Uterus (tissue), 4 donors: ENCODE data around the gene RIN2. TPM values are rescaled to one million over a fixed set of nuclear protein-coding genes. Genes with fewer than 3 reads are reported as not detected.

Experiments used
- DNase-seq, 2 donors: peaks; one replicate each; pipeline ENCODE4 v3.0.0-alpha.2; 2019 to 2020
- H3K27ac ChIP-seq, 2 donors: fragments of 200-600 bp; sonication (generic); 1 replicate in 1 of 2; 2 replicates in 1 of 2; pipeline ENCODE4 v1.5.1; 2016 to 2018
- H3K27me3 ChIP-seq, 2 donors: fragments of 200-600 bp; sonication (generic); one replicate each; pipeline ENCODE4 v1.5.1; 2018 to 2019; ENCODE audit warnings: control low read depth in 1 of 2
- H3K36me3 ChIP-seq, 2 donors: fragments of 200-600 bp; sonication (generic); one replicate each; pipeline ENCODE4 v1.5.1; 2019; ENCODE audit warnings: control low read depth in 1 of 2
- H3K4me1 ChIP-seq, 2 donors: fragments of 200-600 bp; sonication (generic); one replicate each; pipeline ENCODE4 v1.5.1; 2018 to 2019; ENCODE audit warnings: control low read depth in 1 of 2
- H3K4me3 ChIP-seq, 2 donors: fragments of 200-600 bp; sonication (generic); 1 replicate in 1 of 2; 2 replicates in 1 of 2; pipeline ENCODE4 v1.5.1; 2018 to 2019; ENCODE audit warnings: mild to moderate bottlenecking in 1 of 2
- H3K9me3 ChIP-seq, 2 donors: fragments of 200-600 bp; sonication (generic); one replicate each; pipeline ENCODE4 v1.5.1; 2019; ENCODE audit warnings: control low read depth in 1 of 2
- POLR2A ChIP-seq, 2 donors: fragments of 450-650 bp; IDR thresholded peaks; one replicate each; pipeline ENCODE4 v1.6.1; 2016; ENCODE audit warnings: antibody characterized with exemption in 2 of 2, mild to moderate bottlenecking in 1 of 2, moderate library complexity in 1 of 2
- intact Hi-C: fragments of 100-400 bp; cut with DNase I; formaldehyde crosslinking; loops from one replicate; pipeline ENCODE4 v1.15.1; 2023; ENCODE audit warnings: low total_unique reads
- total RNA-seq, 4 donors: library from RNA; depleted of rRNA in 3 of 4; stranded (reverse); fragments of >200 nt in 3 of 4; gene quantifications; one replicate each; pipeline versions ENCODE4 v1.1.0 to v1.2.4, GENCODE V29; 2014 to 2023
- TF ChIP-seq, protein P1 (sequence below), 4 experiments: fragments of 200-600 bp in 2 of 4; fragments of 450-650 bp in 2 of 4; sonication (generic) in 2 of 4; IDR thresholded peaks; one replicate each; pipeline ENCODE4 v1.5.1; 2016 to 2019; ENCODE audit warnings: antibody characterized with exemption in 4 of 4, mild to moderate bottlenecking in 2 of 4, moderate library complexity in 1 of 4
- donor health status: DM: yes; HTN: yes; CAD: no.

Gene RIN2
- total RNA-seq, 4 donors from 2014 or later = 29.7 to 77.5 (median 59.6) TPM

DNA sequence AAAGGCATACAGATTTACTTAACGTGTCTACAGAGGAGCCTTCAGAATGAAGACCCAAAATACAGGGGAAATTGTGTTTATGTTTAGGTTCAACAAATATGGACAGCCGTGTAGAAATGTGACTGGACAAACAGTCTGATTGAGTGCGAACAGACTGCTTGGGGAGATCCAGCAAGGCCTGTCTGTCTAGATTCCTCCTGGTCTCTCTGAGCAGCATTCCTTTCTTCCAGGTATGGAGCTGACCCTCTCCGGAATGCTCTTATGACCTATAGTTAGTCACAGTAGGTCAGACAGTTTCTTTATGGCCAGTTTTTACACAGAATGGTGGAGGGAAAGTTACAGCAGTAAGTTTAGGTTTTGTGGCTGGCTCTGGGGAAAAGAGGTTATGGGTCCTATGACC, 9.0 kb downstream of the RIN2 start:
- H3K36me3 ChIP-seq = no peaks in the 10 kb centered on the region
- H3K4me1 ChIP-seq = no peaks in the 10 kb centered on the region
- no peak overlapping the region for H3K4me3 ChIP-seq
- intact Hi-C loops = no loop called here
- H3K9me3 ChIP-seq = no peaks in the 10 kb centered on the region
- no peak for DNase-seq
- no peak for TF ChIP-seq POLR2A (IDR thresholded peaks at IDR 0.05)
- TF ChIP-seq, protein P1, sequence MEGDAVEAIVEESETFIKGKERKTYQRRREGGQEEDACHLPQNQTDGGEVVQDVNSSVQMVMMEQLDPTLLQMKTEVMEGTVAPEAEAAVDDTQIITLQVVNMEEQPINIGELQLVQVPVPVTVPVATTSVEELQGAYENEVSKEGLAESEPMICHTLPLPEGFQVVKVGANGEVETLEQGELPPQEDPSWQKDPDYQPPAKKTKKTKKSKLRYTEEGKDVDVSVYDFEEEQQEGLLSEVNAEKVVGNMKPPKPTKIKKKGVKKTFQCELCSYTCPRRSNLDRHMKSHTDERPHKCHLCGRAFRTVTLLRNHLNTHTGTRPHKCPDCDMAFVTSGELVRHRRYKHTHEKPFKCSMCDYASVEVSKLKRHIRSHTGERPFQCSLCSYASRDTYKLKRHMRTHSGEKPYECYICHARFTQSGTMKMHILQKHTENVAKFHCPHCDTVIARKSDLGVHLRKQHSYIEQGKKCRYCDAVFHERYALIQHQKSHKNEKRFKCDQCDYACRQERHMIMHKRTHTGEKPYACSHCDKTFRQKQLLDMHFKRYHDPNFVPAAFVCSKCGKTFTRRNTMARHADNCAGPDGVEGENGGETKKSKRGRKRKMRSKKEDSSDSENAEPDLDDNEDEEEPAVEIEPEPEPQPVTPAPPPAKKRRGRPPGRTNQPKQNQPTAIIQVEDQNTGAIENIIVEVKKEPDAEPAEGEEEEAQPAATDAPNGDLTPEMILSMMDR (IDR thresholded peaks at IDR 0.05) = no peak
- H3K27me3 ChIP-seq = no peaks in the 10 kb centered on the region
- no peak overlapping the region for H3K27ac ChIP-seq

DNA sequence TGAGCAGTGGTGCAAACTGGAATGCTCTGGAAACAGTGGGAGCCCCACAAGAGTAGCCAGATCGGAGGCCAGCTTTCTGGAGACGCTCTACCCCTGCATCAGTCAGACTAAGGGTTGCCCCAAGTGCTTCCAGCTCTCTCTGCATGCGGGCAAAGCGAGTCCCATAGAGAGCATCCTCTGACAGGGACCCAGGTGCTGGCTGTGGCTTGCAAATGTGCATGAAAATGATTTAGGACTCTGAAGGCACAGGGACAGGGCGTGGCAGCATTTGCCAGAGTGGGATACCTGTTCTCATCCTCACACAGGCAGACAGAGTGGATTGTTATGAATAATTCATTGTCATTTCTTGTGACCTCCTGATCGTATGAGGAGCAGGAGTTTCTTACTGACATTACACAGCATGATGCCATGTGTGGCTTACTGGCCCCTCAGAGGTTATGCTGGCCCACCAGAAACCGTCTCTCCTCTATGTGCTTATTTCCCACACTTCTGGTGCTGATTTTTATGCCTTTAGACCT, 10.3 kb downstream of the RIN2 start:
- no peak for DNase-seq
- no peaks in the 10 kb centered on the region for H3K27me3 ChIP-seq
- no peaks in the 10 kb centered on the region for H3K36me3 ChIP-seq
- TF ChIP-seq POLR2A (IDR thresholded peaks at IDR 0.05) = no peak
- TF ChIP-seq, protein P1 (IDR thresholded peaks at IDR 0.05) = no peak
- no peak overlapping the region for H3K27ac ChIP-seq
- intact Hi-C loops = no loop called here
- no peaks in the 10 kb centered on the region for H3K4me1 ChIP-seq
- H3K4me3 ChIP-seq = no peak overlapping the region
- no peaks in the 10 kb centered on the region for H3K9me3 ChIP-seq

DNA sequence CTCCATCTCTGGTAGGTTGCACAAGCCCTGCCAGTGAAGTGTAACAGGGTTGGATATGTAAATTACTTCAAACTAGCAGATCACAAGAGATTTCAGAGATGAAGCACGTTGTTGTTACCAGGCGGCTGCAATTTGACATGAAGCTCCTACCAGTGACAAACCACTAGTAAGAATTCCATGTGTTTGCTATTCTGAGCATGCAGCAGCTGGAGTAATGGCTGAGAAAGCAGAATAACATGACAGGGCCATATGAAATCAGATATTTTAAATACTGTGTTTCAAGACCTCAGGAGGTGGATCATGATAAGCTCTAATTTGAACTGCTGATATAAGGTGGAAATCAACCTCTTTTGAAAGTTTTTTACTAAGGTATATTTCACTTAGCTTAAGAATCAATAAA, 11.4 kb downstream of the RIN2 start:
- Histone ChIP-seq H3K4me3 (no peak overlapping the region), H3K4me1 (peaks cover 0 to 6% of the 10 kb centered on the region in 2 donors), H3K27me3 (no peaks in the 10 kb centered on the region), H3K27ac (no peak overlapping the region), H3K9me3 (no peaks in the 10 kb centered on the region), H3K36me3 (no peaks in the 10 kb centered on the region)
- intact Hi-C loops = no loop called here
- no peak for DNase-seq
- TF ChIP-seq, protein P1 (IDR thresholded peaks at IDR 0.05) = no peak
- TF ChIP-seq POLR2A (IDR thresholded peaks at IDR 0.05) = no peak

DNA sequence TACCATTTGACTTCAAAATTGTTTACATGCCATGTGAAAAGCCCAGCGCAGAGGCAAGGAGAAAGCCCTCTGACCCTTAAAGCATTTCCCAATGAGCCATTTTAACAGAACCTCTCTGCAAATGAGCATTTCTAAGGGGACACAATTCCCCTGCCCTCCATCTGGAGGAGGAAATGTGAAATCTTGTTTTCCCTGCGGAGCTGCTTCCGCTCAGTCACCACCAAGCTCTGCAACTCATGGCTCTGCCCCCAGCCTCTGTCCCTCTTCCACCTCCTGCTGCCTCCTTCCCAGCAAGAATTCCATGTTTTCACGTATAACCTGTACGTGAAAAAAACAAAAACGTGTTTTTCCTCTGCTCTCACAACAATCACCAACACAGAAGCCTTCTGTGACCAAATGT, 12.3 kb downstream of the RIN2 start:
- Histone ChIP-seq H3K4me1 (peaks cover 0 to 6% of the 10 kb centered on the region in 2 donors), H3K27ac (no peak overlapping the region), H3K9me3 (no peaks in the 10 kb centered on the region), H3K4me3 (no peak overlapping the region), H3K27me3 (no peaks in the 10 kb centered on the region), H3K36me3 (no peaks in the 10 kb centered on the region)
- TF ChIP-seq, protein P1 (IDR thresholded peaks at IDR 0.05) = no peak
- TF ChIP-seq POLR2A (IDR thresholded peaks at IDR 0.05) = no peak
- DNase-seq = no peak
- intact Hi-C loops = no loop called here

DNA sequence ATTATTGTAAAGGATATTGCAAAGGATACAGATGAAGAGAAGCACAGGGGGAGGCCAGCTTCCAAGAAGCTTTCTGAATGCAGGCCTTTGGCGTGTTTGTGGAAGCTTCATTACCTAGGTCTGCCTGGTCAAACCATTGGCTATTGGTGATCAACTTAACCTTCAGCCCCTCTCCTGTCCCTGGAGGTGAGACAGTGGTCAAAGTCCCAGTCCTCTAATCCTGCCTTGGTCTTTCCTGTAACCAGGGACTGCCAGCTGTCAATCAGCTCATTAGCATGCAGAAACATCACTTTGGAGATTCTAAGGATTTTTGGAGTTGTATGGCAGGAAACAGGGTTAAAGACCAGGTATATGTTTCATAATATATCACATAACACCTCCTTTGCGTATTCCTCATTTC, 13.0 kb downstream of the RIN2 start:
- H3K9me3 ChIP-seq = no peaks in the 10 kb centered on the region
- no peak overlapping the region for H3K27ac ChIP-seq
- H3K27me3 ChIP-seq = no peaks in the 10 kb centered on the region
- TF ChIP-seq, protein P1 (IDR thresholded peaks at IDR 0.05) = no peak
- TF ChIP-seq POLR2A (IDR thresholded peaks at IDR 0.05) = no peak
- no peak for DNase-seq
- H3K36me3 ChIP-seq = no peaks in the 10 kb centered on the region
- H3K4me1 ChIP-seq = peaks cover 0 to 6% of the 10 kb centered on the region in 2 donors
- intact Hi-C loops = no loop called here
- no peak overlapping the region for H3K4me3 ChIP-seq
